HG03060 (cell line): Measurements from ENCODE around the gene TACC3.

Experiments used
- ATAC-seq: cut with Tn5 transposase; IDR thresholded peaks from one replicate; pipeline ENCODE4 v1.9.1; 2021; ENCODE audit warnings: low read depth, moderate number of reproducible peaks; ENCODE audit not compliant: unreplicated experiment

TACC3 gene

DNA sequence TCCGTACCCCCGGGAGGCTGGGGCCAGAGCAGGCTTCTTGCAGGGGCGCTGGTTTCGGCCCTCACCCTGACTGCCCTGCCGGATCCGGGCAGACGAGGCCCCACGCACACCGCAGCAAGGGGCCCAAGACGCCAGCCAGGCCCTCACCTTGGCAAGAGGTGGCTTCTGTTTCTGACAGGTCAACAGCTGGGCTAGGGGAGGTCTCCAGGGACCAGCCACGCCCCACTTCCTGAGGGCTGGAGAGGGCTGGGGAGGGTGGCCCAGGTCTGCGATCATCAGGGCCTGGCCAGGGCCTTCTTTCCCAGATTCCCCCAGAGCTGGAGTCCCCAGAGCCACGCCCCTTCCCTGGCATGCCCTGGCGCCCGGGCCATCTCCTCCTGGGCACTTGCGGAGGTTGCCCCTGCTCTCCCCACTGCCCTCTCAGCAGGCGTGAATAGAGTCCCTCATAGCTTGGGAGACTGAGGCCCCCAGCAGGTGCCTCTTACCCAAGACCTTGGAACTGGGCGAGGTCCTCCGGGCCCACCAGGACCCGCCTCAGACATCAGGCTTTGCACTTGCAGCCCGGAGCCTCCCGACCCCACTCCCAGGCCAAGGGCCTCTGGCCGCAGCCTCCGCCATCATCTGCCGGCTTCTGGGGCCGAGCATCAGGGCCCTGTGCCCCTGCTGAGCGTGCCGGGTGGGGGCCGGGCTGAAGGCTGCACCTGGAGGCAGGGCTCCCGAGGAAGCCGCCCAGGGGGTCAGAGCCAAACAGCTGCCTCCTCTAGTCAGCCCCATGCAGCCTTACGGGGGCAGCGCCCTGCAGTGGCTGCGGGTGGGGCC is 65.4 kb downstream of the TACC3 start:
- ATAC-seq, result no peak

GRCh38 chr4:1787411-1788077 is 66.2 kb downstream of the TACC3 start:
- no peak for ATAC-seq

DNA sequence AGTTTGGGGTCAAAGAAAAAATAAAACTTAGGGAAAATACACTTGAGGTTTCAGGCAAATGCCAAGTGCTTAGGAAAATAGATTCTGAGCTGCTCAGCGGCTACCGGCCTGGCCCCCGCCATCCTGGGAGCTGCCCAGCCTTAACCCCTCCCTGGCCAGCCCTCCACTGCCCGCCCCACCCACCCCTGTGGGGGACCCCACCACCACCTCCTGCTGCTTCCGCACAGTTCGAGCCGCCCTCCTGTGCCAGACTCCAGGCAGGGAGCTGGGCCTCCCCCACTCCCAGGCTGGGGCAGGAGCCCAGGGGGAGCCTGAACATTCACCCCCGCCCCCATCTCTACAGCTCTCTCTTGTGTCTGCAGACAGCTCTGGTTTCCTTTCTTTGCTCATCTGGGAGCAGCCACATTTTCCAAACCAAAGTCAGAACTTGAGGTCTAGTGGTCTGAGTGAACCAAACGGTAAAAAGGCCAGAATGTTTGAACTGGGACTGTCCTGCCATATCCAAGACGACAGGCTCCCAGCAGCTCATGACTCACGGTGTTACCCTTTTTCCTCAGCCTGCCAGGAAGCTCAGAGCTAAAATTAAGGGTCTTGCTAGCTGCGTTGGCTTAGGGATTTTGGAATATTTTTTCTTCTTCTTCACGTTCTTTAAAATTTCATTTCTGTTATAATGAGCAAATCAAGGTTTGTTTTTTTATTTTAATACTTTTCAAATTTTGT is 67.1 kb downstream of the TACC3 start:
- ATAC-seq, result no peak

GRCh38 chr4:1789552-1789951 is 68.2 kb downstream of the TACC3 start:
- ATAC-seq, result no peak

- ATAC-seq, result no peak
Observed at GRCh38 chr4:1790005-1790404, 68.7 kb downstream of the TACC3 start.

DNA sequence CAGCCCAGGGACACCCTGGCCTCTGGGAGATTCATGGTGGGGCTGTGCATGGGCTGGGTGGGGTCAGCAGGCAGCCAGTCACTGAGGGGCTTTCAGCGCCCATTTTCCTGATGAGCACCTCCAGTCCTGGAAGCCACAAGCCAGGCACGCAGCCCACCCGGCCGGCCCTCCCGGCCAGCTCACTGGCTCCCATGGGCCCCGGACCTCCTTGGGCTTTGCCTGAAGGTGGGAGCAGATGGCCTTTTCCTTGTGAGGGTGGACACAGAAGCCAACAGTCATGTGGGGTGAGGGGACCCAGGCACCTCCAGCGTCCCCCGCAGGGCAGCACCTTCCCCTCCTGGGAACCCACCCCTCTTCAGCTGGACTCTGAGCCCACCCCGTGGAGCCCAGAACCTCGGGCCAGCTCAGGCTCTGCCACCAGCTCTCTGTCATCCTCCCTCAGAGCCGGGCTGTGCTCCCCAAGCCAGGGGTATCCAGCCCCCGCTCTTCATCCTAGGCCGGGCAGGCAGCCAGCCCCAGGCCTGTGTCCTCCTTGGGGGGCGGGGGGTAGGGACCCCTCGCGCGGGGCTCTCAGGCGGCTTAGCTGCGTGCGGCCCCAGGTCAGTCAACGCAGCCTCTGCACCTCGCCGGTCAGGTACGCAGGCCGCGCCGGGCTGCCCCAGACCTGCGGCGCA is 71.0 kb downstream of the TACC3 start:
- ATAC-seq, result no peak

DNA sequence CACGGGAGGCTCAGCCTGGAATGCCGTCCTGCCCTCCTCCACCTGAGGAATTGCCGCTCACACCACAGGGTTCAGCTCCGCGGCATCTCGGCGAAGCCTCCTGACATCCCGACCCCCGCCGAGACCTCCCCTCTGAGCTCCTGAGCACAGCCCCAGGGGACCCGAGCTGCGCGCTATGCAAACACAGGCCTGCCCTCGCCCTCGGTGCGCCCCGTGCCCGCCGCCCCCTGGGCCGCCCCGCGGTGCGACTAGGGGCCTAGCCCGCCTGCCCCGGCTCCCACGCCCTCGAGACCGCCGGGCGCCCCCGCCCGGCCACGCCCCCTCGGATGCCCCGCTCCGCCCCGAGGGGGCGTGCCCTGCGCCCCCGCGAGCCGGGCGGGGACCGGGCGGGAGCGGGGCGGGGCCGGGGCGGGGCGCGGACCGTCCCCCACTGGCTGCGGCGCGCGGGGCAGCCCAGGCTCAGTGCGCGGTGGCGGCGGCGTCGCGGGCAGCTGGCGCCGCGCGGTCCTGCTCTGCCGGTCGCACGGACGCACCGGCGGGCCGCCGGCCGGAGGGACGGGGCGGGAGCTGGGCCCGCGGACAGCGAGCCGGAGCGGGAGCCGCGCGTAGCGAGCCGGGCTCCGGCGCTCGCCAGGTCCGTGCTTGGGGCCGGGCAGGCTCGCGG is 71.6 kb downstream of the TACC3 start, which contains the start of gene FGFR3:
FGFR3 (plus strand) TSS at position 462 of the 664 bp plus-strand sequence. CDS start 642 bp downstream, outside the sequence.
- no peak for ATAC-seq

DNA sequence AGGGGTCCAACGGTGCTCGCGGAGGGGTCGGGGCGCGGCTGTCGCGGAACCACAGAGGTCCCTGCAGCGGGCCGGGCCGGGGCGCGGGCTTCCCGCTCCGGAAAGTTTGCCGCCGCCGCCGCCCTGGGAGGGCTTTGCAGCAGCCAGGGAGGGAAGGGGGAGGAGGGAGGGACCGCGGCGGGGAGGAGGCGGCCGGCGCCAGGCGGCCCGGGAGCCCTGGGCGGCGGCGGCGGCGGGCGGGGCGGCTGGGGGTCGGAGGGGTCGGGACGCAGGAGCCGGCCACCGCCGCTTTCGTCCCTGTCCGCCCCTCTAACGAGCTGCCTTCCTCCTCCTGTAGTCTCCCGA is 72.1 kb downstream of the TACC3 start:
- no peak for ATAC-seq

DNA sequence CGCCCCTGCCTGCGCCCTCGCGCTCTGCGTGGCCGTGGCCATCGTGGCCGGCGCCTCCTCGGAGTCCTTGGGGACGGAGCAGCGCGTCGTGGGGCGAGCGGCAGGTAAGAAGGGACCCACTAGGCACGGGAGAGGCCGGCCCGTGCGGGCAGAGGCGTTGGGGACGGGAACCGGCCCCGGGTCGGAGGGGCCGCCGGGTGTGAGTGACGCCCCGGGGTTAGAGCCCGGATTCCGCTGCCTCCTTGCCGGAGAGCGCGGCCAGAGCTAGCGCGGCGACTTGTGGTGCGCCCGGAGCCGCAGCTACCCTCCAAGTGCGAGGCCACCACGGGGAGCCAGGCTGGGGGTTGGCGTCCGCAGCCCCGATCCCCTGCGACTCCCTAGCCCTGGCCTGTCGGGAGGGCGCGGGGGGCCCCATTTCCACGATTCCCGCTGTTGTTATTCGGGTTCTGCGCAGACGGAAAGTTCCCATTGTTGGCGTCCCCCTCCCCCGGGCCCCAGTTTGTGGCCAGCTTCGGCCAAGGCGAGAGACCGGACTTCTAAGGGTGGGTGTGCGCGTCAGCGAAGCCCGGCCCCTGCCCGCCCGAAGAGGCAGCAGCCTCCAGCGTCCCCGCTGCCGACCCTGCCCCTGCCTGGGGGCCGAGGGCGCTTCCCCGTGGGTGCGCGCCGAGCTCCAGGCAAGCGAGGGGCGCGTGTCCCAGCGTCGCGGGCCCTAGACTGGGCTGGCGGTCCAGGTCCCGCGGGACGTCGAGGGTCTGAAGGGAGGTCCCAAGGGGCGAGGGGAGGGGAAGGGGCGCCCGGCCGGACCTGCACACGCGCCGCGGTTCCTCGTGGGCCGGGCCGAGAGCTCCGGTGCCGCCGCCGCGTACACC is 72.9 kb downstream of the TACC3 start:
- ATAC-seq, result no peak
